HUES48 (cell line): ENCODE measurements around the gene TBC1D22A.
"Not testable (repeated sequence)": the region's sequence is repeated elsewhere in the genome, so short reads cannot be mapped to it uniquely, and the experiment has no call there.

Experiments
- H3K27ac ChIP-seq: one replicate; pipeline ENCODE4 v1.7.0; 2013; ENCODE audit warnings: low read depth, low read length, inconsistent platforms
- H3K27me3 ChIP-seq: 2 replicates; pipeline ENCODE4 v1.6.1; 2013; ENCODE audit warnings: mild to moderate bottlenecking, low read length; ENCODE audit not compliant: control insufficient read depth, insufficient read depth
- H3K36me3 ChIP-seq: 2 replicates; pipeline ENCODE4 v1.6.1; 2013; ENCODE audit warnings: low read length; ENCODE audit not compliant: control insufficient read depth, insufficient read depth
- H3K4me1 ChIP-seq: 2 replicates; pipeline ENCODE4 v1.6.1; 2013; ENCODE audit warnings: mild to moderate bottlenecking, low read length; ENCODE audit not compliant: control insufficient read depth, insufficient read depth
- H3K4me3 ChIP-seq: 2 replicates; pipeline ENCODE4 v1.5.1; 2013; ENCODE audit warnings: mild to moderate bottlenecking, low read depth, low read length
- H3K9ac ChIP-seq: 2 replicates; pipeline ENCODE4 v1.6.1; 2013; ENCODE audit warnings: mild to moderate bottlenecking, low read depth, low read length, moderate library complexity
- H3K9me3 ChIP-seq: 2 replicates; pipeline ENCODE4 v1.6.1; 2013; ENCODE audit warnings: low read length; ENCODE audit not compliant: control insufficient read depth, insufficient read depth

TBC1D22A gene

DNA sequence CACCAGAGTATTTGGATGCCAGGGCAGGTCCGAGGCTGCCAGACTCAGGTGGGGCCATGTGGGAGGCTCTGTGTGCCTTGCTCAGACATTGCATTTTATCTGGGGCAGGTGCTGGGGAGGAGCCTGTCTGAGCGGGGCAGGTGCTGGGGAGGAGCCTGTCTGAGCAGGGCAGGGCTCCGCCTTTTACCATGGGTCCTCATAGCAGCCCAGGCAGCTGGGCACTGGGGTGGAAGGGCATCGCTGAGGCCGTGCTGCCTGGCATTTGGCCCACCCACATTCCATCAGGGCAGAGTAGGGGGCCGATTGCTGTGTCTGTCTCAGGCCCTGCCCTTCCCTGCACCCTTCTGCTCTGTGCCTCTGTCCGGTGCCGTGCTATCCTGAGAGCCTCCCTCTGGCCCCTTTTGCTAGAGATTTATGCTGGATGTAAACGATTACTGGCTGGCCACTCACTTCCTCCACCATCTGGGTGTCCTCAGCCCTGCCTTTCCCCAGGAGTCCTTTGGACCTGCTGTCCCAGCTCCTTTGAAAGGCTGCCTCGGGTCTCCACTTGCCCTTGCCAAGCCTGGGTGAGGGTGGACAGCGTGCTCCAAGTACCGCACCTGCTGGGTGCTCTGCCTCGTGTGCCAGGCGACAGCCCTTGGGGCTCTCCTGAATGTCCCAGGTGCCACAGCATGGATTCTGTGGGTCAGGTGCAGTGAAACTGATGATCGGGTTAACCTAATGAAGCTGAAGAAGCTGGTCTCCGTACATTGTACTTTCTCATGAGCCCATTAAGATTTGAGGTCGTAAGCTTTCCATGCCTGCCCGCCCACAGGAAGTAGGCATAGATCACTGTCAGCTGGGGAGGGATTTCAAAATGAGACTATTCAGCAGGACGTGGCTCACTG, 281.6 kb downstream of the TBC1D22A start:
- no peaks in the 10 kb centered on the region for H3K36me3 ChIP-seq
- no peak overlapping the region for H3K4me3 ChIP-seq
- H3K4me1 ChIP-seq, result peaks cover 3% of the 10 kb centered on the region; the same call in 1 of the 2 replicates
- no peaks in the 10 kb centered on the region for H3K9me3 ChIP-seq
- H3K27me3 ChIP-seq, result no peaks in the 10 kb centered on the region
- no peak overlapping the region for H3K27ac ChIP-seq
- no peak overlapping the region for H3K9ac ChIP-seq

DNA sequence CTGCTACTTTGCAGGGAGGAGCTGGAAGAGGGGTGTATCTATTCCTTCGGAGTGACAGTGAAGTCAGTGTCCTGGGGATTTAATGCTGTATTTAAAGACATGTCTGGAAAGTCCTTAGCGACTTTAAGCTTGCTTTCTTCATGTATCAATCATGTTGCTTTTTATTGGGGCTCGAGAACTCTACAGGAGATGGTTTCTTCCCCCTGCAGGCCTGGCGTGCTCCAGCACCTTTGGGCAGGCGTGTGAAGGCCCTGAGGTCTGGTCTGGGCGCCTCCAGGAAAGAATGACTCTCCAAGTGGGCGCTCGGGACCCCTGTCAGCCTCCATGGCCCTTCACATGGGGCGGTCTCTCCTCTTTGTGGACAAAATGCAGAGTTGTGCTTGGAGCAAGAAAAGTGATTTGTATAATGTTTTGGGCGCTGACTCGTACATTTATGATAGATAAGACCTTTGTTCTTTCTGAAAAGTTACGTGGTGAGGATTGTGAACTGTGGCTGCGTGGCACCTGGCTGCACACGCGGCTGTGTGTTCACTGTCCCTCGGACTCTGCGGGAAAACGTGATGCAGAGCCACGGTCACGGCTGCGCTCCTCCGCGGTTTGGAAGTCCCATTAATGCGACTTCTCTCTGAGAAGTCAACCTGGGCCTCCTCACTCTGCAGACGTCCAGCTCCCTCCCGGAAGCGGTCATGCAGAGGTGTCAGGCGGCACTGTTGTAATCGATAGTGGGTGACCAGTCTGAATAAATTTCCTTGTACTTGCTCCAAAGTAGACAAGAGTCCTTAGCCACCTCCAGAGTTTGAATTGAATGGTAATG, 282.5 kb downstream of the TBC1D22A start:
- Histone ChIP-seq H3K9ac (no peak overlapping the region), H3K36me3 (no peaks in the 10 kb centered on the region), H3K9me3 (no peaks in the 10 kb centered on the region), H3K4me1 (peaks cover 3% of the 10 kb centered on the region; the same call in 1 of the 2 replicates), H3K27ac (no peak overlapping the region), H3K27me3 (no peaks in the 10 kb centered on the region), H3K4me3 (no peak overlapping the region)

DNA sequence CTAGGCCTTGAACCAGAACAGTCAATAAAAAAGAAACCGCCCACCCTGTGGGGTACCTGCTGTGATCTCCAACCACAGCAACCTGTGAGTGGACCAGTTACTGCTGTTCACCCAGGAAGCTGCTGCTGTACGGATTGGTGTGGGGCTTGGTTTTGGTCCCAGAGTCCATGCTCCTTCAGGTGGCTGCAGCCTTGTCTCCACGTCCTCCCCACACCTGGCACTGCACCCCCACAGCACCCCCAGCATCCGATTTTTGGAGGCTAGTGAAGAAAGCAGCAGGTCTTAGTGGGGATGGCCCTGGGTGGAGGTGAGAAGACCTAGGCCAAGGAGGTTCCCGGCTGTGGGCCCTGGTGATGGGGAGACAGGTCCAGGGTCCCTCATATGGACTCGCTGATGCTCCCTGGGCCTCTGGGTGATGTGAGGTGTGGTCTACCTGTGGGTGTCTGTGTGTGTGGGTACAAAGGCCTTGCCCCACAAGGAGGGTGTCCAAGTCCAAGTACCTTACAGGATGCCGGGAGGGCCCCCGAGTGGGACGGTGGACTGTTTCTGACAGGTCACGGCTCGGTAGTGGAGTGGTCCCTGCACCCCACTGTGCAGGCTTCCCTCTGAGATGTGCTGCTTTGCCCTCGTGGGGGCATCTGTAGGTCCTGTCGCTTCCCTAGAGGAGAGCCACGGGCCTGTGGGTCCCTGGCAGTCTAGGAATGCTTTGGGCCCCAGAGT, 283.4 kb downstream of the TBC1D22A start:
- Histone ChIP-seq H3K4me3 (no peak overlapping the region), H3K4me1 (peaks cover 3% of the 10 kb centered on the region; the same call in 1 of the 2 replicates), H3K9ac (no peak overlapping the region), H3K27ac (no peak overlapping the region), H3K27me3 (no peaks in the 10 kb centered on the region), H3K36me3 (no peaks in the 10 kb centered on the region), H3K9me3 (no peaks in the 10 kb centered on the region)

DNA sequence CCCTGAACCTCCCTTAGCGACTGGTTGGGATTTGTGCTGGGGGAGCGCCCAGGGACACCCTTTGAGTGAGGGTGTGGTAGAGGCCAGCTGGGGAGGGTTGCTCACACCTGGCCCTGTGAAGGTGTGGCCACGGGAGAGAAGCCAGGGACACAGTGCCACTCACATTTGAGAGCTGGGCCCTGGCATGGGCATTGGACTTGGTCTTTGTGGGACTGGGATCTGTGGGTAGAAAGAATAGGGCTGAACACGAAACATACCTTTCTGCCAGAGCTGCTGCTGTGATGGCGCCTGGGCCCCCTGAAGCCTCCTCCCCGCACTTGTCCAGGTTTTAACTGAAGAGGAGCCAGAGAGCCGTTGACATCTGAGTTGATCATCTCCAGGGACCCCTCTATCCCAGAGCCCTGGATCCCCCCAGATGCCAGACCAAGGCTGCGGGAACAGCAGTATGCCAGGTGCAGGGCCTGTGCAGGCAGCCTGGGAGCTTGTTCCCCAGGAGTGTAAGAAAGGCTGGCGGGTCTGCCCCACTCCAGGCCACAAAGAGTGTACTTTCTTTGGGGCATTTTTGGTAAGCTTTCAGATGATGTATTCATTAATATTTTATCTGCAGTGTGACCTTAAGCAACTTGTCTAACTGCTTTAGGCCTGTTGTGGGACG, 284.1 kb downstream of the TBC1D22A start:
- Histone ChIP-seq H3K27ac (no peak overlapping the region), H3K27me3 (no peaks in the 10 kb centered on the region), H3K9ac (no peak overlapping the region), H3K36me3 (no peaks in the 10 kb centered on the region), H3K9me3 (no peaks in the 10 kb centered on the region), H3K4me1 (peaks cover 3% of the 10 kb centered on the region; the same call in 1 of the 2 replicates), H3K4me3 (no peak overlapping the region)

DNA sequence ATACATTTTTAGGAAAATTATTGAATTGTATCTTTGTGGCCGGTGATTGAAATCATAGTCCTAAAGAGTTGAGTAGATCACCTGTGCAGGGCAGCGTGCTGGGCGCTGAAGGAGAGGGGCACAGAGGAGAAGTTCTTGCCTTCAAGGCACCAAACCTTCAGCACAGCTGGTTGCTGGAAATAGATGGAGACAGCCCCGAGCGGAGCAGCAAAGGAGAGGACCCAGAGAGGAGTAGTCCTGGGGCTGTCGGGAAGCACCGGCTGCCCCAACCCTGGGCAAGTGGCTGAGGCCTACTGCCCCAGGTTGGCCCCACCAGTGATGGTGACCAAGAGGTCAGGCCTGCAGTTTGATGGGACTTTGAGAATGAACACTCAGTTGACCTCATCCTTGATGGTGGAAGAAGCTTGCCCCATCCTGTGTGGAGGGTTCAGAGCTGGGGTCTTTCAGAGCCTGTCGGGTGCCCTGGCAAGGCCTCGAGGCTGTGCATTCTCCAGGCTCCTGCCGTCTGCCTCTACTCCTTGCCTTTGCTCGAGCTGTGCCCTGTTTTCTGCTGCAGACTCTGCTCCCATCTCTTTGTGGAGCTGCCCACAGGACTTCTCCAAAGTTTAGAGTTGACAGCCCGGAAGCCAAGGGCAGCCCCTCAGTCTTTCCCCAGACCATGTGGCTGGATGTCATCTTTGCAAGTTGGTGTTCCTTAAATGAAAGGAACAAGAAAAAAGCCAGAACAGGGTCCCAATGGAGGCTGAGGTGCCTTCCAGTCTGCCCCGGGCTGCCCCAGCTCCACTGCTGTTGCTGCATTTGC, 285.1 kb downstream of the TBC1D22A start:
- Histone ChIP-seq H3K27me3 (no peaks in the 10 kb centered on the region), H3K9me3 (no peaks in the 10 kb centered on the region), H3K4me1 (peaks cover 3% of the 10 kb centered on the region; the same call in 1 of the 2 replicates), H3K4me3 (no peak overlapping the region), H3K9ac (no peak overlapping the region), H3K36me3 (no peaks in the 10 kb centered on the region), H3K27ac (no peak overlapping the region)

DNA sequence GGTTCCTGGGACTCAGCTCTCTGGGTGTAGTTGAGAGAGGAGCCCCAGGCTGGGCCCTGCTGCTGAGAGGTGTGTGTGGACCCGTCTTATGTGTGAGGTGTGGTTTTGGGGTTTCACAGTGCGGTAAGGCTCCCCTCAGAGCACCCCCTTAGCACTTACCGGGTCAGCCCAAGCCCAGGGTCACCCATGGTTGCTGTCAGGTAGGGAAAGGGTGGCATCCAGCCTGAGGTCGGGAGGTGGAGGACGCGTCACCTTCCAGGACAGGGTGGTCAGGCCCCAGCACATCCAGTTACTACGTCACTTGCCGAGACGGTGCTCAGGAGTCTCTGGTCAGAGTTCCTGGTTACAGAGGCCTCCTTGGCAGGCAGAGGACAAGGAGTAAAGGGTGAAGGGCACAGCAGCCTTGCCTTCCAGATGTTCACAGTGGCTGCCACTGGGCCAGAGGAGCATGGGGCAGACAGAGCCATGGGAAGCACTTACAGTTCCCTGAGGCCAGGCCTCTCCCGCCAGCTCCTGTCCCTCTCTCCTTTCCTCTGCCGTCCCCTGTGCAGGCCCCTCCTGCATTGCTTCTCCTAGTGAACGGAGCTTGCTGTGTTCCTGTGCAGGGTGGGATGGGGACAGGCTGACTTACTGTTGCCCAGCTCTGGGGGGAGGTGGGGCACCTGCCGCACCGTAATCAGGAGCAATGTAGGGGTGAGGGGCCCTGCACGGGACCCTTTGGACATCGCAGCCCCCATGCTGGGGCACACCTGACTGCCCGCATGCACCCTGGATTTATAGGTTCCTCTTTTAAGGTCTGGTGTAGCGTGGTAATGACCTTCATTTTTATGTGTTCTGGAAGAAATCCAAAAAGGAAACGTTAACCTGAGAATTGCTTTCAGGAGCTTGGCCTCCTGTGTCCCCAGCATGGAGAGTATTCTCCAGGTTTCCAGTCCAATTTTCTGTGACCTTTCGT, 285.9 kb downstream of the TBC1D22A start:
- Histone ChIP-seq H3K27ac (no peak overlapping the region), H3K9ac (no peak overlapping the region), H3K27me3 (no peaks in the 10 kb centered on the region), H3K9me3 (no peaks in the 10 kb centered on the region), H3K36me3 (no peaks in the 10 kb centered on the region), H3K4me3 (no peak overlapping the region), H3K4me1 (peaks cover 3% of the 10 kb centered on the region; the same call in 1 of the 2 replicates)

DNA sequence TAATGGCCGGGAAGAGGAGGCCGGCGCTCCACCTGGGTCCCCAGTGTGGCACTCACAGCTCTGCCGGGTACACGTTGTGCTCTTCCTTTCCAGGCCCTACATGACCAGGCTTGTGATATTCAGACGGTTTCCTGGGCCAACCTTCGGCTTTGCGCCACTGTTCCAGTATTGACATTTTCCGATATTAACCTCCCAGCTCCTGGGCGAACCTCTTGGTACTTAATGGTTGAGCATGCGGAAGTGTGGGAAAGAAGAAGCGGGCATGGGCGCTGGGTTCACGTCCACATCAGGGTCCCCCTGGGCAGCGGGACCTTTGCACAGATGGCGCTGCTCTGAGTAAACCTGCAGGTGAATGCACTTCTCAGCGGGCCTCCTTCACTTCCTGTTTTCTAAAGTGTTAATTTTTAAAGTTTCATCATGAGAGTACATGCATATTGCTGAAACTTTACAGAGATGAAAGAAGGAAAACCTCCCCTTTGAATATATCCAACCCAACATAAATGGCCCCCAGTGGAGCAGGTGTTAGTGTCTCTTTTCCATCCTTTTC, 286.7 kb downstream of the TBC1D22A start:
- Histone ChIP-seq H3K27me3 (no peaks in the 10 kb centered on the region), H3K36me3 (no peaks in the 10 kb centered on the region), H3K4me1 (no peaks in the 10 kb centered on the region), H3K9me3 (no peaks in the 10 kb centered on the region), H3K27ac (no peak overlapping the region), H3K4me3 (no peak overlapping the region), H3K9ac (no peak overlapping the region)

DNA sequence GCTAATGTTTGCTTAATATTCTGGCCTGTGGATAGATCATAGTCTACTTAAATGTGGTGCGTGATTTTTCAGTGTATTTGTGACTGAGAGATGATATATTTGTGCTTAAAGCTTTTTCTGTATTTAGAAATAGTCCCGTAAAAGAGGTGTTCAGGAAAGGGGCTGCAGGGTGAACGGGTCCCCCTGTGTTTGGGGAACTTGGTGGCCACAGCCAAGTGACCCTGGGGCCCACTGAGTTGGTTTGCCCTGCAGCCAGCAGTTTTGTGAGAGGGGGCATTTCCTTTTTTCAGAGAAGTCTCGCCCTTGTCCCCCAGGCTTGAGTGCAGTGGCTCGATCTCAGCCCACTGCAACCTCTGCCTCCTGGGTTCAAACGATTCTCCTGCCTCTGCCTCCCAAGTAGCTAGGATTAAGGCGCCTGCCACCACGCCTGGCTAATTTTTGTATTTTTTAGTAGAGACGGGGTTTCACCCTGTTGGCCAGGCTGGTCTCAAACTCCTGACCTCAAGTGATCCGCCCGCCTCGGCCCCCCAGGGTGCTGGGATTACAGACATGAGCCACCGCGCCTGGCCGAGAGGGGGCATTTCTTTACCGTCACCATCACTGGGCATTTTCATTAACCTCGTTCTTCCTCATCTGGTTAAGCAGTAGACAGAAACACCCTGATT, 287.4 kb downstream of the TBC1D22A start:
- H3K4me1 ChIP-seq, H3K9ac ChIP-seq, H3K27me3 ChIP-seq, H3K36me3 ChIP-seq, H3K9me3 ChIP-seq, H3K27ac ChIP-seq, H3K4me3 ChIP-seq: not testable (repeated sequence)
